Measurements from ENCODE around the gene HTR2B. TPM values are rescaled to one million over a fixed set of nuclear protein-coding genes. Genes with fewer than 3 reads are reported as not detected.

HTR2B gene
- total and polyA plus RNA-seq, 2 donors (not counting 1 experiment from before 2014, with no cell fraction given): 12.6 to 92.5 TPM

DNA sequence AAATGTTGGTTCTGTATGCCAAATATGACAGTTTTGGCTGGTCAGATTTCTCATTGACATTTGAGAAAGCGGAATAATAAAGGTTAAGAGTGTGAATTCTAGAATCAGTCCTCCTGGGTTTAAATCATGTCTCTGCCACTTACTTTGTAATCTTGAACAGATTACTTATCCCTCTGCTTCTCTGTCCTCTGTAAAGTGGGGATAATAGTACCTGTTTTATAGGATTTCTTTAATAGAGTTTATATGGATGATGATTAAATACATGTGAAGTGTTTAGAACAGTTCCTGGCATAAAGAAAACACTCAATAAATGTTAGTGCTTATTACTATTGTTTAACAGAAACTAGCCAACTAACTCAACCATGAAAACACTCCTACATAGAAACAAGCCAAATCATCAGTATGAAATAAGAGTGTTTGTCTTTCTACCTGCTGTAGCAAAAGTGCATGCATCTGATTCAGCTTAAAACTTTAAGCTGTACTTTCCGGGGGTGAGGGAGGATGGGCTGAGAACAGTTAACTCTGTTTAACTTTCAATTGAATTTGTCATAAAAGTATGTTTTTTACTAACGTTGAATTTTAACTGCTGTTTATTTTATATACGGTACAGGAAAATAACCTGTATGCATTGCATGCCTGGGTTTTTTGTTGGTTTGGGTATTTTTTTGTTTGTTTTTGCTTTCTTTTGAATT is 6.8 kb downstream of the HTR2B start:
- Histone ChIP-seq H3K79me2 (ENCODE audit: control insufficient read depth, insufficient read depth, low read length) (peaks cover 3% of the 10 kb centered on the region), H2AFZ (ENCODE audit: low read length) (no peak overlapping the region), H3K36me3 (ENCODE audit: control insufficient read depth, insufficient read depth, low read length) (peaks cover 6% of the 10 kb centered on the region), H3K9ac (ENCODE audit: insufficient read depth, low read length) (no peak overlapping the region), H3K4me3 (replicated peaks in 1 of 4; ENCODE audit: control extremely low read depth in 1 of 4, insufficient read depth in 1 of 4, low read depth in 3 of 4, low read length in 4 of 4) (no peak overlapping the region), H4K20me1 (ENCODE audit: control insufficient read depth, extremely low read depth, insufficient read depth, low read length) (no peaks in the 10 kb centered on the region), H3K4me1 (ENCODE audit: control insufficient read depth, extremely low read depth, insufficient read depth, low read length) (no peaks in the 10 kb centered on the region), H3K9me3 (ENCODE audit: control insufficient read depth, insufficient read depth, low read depth, low read length) (no peaks in the 10 kb centered on the region), H3K4me2 (ENCODE audit: extremely low read depth, insufficient read depth, low read length) (no peak overlapping the region), H3K27me3 (ENCODE audit: control insufficient read depth, insufficient read depth, low read length) (no peaks in the 10 kb centered on the region), H3K27ac (ENCODE audit: insufficient read depth, low read length) (no peak overlapping the region)
- DNase-seq (ENCODE audit: low read depth in 2 of 2): no peak
- no peak for TF ChIP-seq CTCF (conservative IDR thresholded peaks at IDR 0.05 in 1 of 2, IDR thresholded peaks at IDR 0.05 in 1 of 2; ENCODE audit: low read depth in 1 of 2, low read length in 2 of 2)
- TF ChIP-seq EZH2 (IDR thresholded peaks at IDR 0.05; ENCODE audit: low read length, missing control alignments): no peak

DNA sequence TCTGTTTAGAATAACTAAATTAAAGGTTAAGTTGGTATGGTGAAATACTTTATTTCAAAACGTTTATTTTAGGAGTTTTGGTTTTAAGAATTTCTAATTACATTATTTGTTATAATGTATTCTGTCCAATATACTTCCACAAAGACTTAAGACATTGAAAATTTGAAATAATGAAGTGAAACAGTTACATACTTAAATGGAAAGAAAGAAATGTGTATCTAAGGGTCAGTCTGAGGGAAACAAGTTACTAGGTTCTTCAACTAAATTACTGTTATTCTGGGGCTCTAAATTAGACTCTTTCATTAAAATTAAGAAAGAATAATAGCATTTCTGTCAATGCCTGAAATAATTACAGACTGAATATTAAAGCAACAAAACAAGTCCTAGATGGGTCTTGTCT is 7.7 kb downstream of the HTR2B start:
- H3K27me3 ChIP-seq (ENCODE audit: control insufficient read depth, insufficient read depth, low read length): no peaks in the 10 kb centered on the region
- peaks cover 2% of the 10 kb centered on the region for H3K4me1 ChIP-seq (ENCODE audit: control insufficient read depth, extremely low read depth, insufficient read depth, low read length)
- H2AFZ ChIP-seq (ENCODE audit: low read length): no peak overlapping the region
- H3K79me2 ChIP-seq (ENCODE audit: control insufficient read depth, insufficient read depth, low read length): peaks cover 3% of the 10 kb centered on the region
- no peak overlapping the region for H3K27ac ChIP-seq (ENCODE audit: insufficient read depth, low read length)
- peaks cover 7% of the 10 kb centered on the region for H3K36me3 ChIP-seq (ENCODE audit: control insufficient read depth, insufficient read depth, low read length)
- DNase-seq (ENCODE audit: low read depth in 2 of 2): no peak
- H3K4me3 ChIP-seq (replicated peaks in 1 of 4; ENCODE audit: control extremely low read depth in 1 of 4, insufficient read depth in 1 of 4, low read depth in 3 of 4, low read length in 4 of 4): no peak overlapping the region
- no peaks in the 10 kb centered on the region for H3K9me3 ChIP-seq (ENCODE audit: control insufficient read depth, insufficient read depth, low read depth, low read length)
- no peak overlapping the region for H3K9ac ChIP-seq (ENCODE audit: insufficient read depth, low read length)
- TF ChIP-seq CTCF (conservative IDR thresholded peaks at IDR 0.05 in 1 of 2, IDR thresholded peaks at IDR 0.05 in 1 of 2; ENCODE audit: low read depth in 1 of 2, low read length in 2 of 2) (no peak), EZH2 (IDR thresholded peaks at IDR 0.05; ENCODE audit: low read length, missing control alignments) (no peak)
- no peaks in the 10 kb centered on the region for H4K20me1 ChIP-seq (ENCODE audit: control insufficient read depth, extremely low read depth, insufficient read depth, low read length)
- H3K4me2 ChIP-seq (ENCODE audit: extremely low read depth, insufficient read depth, low read length): no peak overlapping the region

DNA sequence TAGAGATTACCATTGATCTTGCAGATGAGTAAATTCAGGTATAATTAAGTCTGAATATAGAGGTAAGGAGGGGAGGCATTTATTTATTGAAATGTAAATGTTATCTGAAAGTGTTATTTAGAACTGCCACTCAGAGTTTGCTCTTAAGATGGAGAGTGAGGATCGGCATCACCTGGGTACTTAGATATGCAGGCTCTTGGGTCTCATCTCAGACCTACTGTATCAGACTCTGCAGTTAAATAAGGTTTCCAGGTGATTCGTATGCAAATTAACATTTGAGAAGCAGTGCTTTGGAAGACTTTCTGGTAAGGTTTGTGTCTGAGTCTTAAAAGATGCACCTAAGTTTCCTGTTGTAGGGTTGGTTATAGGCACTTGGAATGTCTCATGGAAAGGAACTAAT is 9.2 kb downstream of the HTR2B start:
- H3K4me1 ChIP-seq (ENCODE audit: control insufficient read depth, extremely low read depth, insufficient read depth, low read length): peaks cover 16% of the 10 kb centered on the region
- no peaks in the 10 kb centered on the region for H4K20me1 ChIP-seq (ENCODE audit: control insufficient read depth, extremely low read depth, insufficient read depth, low read length)
- H3K4me2 ChIP-seq (ENCODE audit: extremely low read depth, insufficient read depth, low read length): no peak overlapping the region
- peaks cover 3% of the 10 kb centered on the region for H3K79me2 ChIP-seq (ENCODE audit: control insufficient read depth, insufficient read depth, low read length)
- no peak for TF ChIP-seq EZH2 (IDR thresholded peaks at IDR 0.05; ENCODE audit: low read length, missing control alignments)
- TF ChIP-seq CTCF (conservative IDR thresholded peaks at IDR 0.05 in 1 of 2, IDR thresholded peaks at IDR 0.05 in 1 of 2; ENCODE audit: low read depth in 1 of 2, low read length in 2 of 2): no peak
- peaks cover 7% of the 10 kb centered on the region for H3K36me3 ChIP-seq (ENCODE audit: control insufficient read depth, insufficient read depth, low read length)
- DNase-seq (ENCODE audit: low read depth in 2 of 2): no peak
- H2AFZ ChIP-seq (ENCODE audit: low read length): no peak overlapping the region
- no peak overlapping the region for H3K27ac ChIP-seq (ENCODE audit: insufficient read depth, low read length)
- no peak overlapping the region for H3K9ac ChIP-seq (ENCODE audit: insufficient read depth, low read length)
- H3K9me3 ChIP-seq (ENCODE audit: control insufficient read depth, insufficient read depth, low read depth, low read length): no peaks in the 10 kb centered on the region
- no peaks in the 10 kb centered on the region for H3K27me3 ChIP-seq (ENCODE audit: control insufficient read depth, insufficient read depth, low read length)
- no peak overlapping the region for H3K4me3 ChIP-seq (replicated peaks in 1 of 4; ENCODE audit: control extremely low read depth in 1 of 4, insufficient read depth in 1 of 4, low read depth in 3 of 4, low read length in 4 of 4)

Measured in fibroblast of lung (primary cell).